Activated T-helper 1 cell treated with anti-CD3 and anti-CD28 coated beads, Interleukin-12 subunit alpha, Interleukin-12 subunit beta, Interleukin-2, Interleukin-4 antibody, amounts not matched to agents 30 ng/mL and 10 ng/mL and 1 ng/mL, durations not matched to agents 14 hours and 24 hours and 36 hours (primary cell): ENCODE results near the gene ACAN. TPM values are rescaled to one million over a fixed set of nuclear protein-coding genes. Genes with fewer than 3 reads are reported as not detected.

Source experiments
- DNase-seq: peaks from one replicate; pipeline ENCODE4 v3.0.0; 2021; ENCODE audit warnings: low spot score
- H3K27ac Mint-ChIP-seq: one replicate; pipeline ENCODE4 v1.8.0; 2021; ENCODE audit warnings: mild to moderate bottlenecking, mixed read lengths
- H3K27me3 Mint-ChIP-seq: one replicate; pipeline ENCODE4 v1.8.0; 2022; ENCODE audit warnings: mild to moderate bottlenecking, moderate library complexity, mixed read lengths; ENCODE audit not compliant: insufficient read depth
- H3K36me3 Mint-ChIP-seq: one replicate; pipeline ENCODE4 v1.8.0; 2021; ENCODE audit warnings: low read depth, mixed read lengths
- H3K4me1 Mint-ChIP-seq: one replicate; pipeline ENCODE4 v1.8.0; 2021; ENCODE audit warnings: low read depth, mixed read lengths
- H3K4me3 Mint-ChIP-seq: one replicate; pipeline ENCODE4 v1.8.0; 2021; ENCODE audit warnings: mild to moderate bottlenecking, moderate library complexity, mixed read lengths
- H3K9me3 Mint-ChIP-seq: one replicate; pipeline ENCODE4 v1.8.0; 2021; ENCODE audit warnings: mixed read lengths
- intact Hi-C: fragments of 100-400 bp; cut with micrococcal nuclease; formaldehyde crosslinking; loops from one replicate; pipeline ENCODE4 v1.15.1; 2024
- total RNA-seq: library from RNA; stranded (reverse); gene quantifications from 2 replicates; pipeline ENCODE4 v1.2.3, GENCODE V29; 2022

The ACAN gene
- total RNA-seq, 1 donor from 2014 or later = not detected

DNA sequence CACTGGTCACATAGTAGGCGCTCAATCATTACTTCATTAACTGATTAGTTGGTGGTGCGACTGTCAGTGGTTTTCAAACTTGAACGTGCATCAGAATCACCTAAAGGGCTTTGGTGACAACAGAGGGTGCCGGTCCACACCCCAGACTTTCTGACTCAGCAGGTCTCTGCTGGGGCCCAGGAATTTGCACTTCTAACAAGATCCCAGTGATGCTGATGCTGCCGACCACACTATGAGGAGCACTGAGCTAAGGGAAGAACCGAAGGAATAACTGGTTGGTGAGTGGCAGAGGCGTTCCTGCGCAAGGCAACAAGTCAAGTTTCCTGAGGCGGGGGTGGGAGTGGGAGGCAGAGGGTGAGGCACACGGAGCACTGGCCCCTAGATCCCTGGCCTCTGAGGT is 73.3 kb downstream of the ACAN start:
- H3K4me3 Mint-ChIP-seq = no peak overlapping the region
- no peaks in the 10 kb centered on the region for H3K4me1 Mint-ChIP-seq
- intact Hi-C loops = no loop called here
- DNase-seq = no peak
- H3K27ac Mint-ChIP-seq = no peak overlapping the region
- H3K27me3 Mint-ChIP-seq = no peaks in the 10 kb centered on the region
- peaks cover 23% of the 10 kb centered on the region for H3K36me3 Mint-ChIP-seq
- no peaks in the 10 kb centered on the region for H3K9me3 Mint-ChIP-seq

DNA sequence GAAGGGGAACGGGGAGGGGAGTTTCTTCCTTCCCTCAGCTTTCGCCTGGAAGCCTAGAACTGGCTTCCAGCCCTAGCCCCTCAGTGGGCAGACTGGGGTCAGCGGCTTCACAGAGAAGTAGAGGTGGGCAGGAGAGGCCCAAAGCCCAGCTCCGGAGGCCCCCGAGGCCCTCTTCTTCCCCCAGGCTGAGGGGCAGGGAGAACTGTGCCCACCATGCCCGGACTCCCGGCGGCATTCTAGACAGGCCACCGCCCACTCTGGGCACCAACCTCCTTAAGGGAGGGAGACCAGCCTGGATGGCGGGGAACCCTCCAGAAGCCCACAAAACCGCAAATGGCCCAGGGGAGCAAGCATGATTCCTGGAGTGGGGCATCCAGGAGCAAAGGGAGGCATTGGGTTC is 74.2 kb downstream of the ACAN start:
- Mint-ChIP-seq H3K27ac (no peak overlapping the region), H3K4me3 (no peak overlapping the region)
- intact Hi-C loops = no loop called here

DNA sequence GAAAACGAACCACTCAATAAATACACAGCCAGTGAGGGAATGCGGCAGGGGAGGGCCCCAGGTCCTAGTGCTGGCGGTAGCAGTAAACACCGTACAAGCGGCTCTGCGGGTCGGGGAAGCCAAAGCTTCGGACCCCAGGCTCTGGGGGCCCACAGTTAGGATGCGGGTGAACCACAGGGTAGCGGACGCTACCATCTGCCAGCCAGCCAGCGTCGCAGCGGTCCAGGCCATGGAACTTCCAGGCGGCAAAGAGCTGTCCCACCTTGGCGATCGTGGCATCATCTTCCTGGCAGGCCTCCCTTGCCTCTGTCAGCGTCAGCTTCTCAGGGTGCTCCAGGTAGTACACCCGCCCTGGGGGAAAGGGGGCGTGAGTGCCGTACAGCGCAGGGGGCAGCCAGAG is 74.7 kb downstream of the ACAN start:
- no peaks in the 10 kb centered on the region for H3K9me3 Mint-ChIP-seq
- intact Hi-C loops = no loop called here
- no peak overlapping the region for H3K4me3 Mint-ChIP-seq
- no peaks in the 10 kb centered on the region for H3K27me3 Mint-ChIP-seq
- no peak for DNase-seq
- H3K27ac Mint-ChIP-seq = no peak overlapping the region
- H3K36me3 Mint-ChIP-seq = peaks cover 24% of the 10 kb centered on the region
- no peaks in the 10 kb centered on the region for H3K4me1 Mint-ChIP-seq

More for the DNA sequence above, 74.2 kb downstream of the ACAN start:
- DNase-seq = no peak
- H3K9me3 Mint-ChIP-seq = no peaks in the 10 kb centered on the region
- no peaks in the 10 kb centered on the region for H3K4me1 Mint-ChIP-seq
- peaks cover 24% of the 10 kb centered on the region for H3K36me3 Mint-ChIP-seq
- H3K27me3 Mint-ChIP-seq = no peaks in the 10 kb centered on the region

DNA sequence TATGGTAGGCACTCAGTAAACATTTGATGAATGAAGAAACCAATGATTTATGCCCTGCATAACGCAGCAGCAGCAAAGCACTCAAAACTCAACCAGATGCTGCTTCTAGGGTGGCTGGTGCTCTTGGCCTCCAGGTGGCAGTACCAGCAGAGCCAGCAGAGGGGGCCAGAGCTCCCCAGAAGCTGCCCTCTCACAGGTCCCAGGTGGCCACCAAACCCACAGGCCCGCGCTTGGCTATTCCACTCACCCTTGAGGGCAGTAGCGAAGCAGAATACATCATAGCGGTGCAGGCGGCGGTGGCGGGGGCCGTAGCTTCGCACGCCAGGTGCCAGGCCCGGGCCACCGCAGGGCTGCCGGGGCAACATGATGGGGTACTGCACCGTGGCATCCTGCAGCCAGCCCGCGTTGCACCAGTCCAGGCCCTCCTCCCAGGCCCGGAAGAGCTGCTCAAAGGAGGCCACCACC is 75.5 kb downstream of the ACAN start:
- peak overlapping the region; percentile 5 for H3K27ac Mint-ChIP-seq
- DNase-seq = no peak
- intact Hi-C loops = no loop called here
- H3K27me3 Mint-ChIP-seq = no peaks in the 10 kb centered on the region
- H3K4me3 Mint-ChIP-seq = no peak overlapping the region
- peaks cover 30% of the 10 kb centered on the region for H3K36me3 Mint-ChIP-seq
- no peaks in the 10 kb centered on the region for H3K9me3 Mint-ChIP-seq
- H3K4me1 Mint-ChIP-seq = no peaks in the 10 kb centered on the region

DNA sequence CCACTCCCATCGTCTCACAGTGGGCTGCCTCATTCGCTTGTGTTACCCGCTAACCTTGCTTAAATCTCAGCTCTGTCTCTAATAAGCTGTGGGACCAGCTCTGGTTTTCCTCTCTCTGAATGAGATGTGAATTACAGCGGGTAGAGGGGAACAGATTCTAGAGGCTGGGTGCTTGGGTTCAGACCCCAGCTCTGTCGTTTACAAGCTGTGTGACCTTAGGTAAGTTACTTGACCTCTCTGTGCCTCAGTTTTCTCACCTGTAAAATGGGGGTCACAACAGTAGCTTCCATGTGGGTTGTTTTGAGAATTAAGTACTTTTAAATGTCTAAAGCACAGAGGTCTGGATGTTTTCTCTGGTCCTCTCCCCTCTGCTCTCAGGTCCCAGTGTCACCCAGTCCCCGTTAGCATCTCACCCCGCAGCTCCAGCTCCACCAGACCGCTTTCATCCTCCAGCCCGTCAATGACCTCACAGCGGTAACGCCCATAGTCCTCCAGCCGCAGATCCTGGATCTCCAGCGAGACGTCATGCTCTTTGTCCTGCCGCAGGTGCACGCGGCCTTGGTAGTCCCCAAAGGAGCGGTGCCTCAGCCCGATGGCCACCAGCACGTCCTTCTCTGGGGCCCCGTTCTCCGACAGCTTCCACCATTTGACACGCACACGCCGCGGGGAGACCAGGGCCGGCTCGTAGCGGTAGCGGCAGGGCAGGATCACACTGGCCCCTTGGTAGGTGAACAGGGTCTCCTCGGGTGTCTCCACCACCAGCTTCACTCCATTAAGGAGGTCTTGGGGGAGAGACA is 77.9 kb downstream of the ACAN start:
- intact Hi-C loops = no loop called here
- Mint-ChIP-seq H3K27me3 (no peaks in the 10 kb centered on the region), H3K4me3 (no peak overlapping the region), H3K9me3 (no peaks in the 10 kb centered on the region), H3K27ac (no peak overlapping the region), H3K36me3 (peaks cover 36% of the 10 kb centered on the region), H3K4me1 (no peaks in the 10 kb centered on the region)
- DNase-seq = no peak

DNA sequence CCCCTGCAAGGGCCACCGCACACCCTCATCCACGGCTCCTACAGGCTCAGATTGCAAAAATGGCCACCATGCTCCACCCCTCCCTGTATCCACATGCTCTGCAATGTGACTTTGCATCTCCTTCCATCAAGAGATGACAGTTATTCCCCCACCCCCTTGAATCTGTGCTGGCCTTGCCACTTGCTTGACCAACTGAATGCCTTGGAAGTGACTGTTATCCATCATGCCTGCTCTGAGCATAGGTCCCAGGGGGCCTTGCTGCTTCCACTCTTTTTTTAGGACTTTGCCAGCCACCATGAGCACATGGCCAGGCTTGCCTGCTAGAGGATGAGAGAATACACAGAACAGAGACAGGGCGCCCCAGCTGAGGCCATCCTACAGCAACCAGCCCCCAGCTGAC is 78.5 kb downstream of the ACAN start:
- H3K4me3 Mint-ChIP-seq = no peak overlapping the region
- DNase-seq = no peak
- no peak overlapping the region for H3K27ac Mint-ChIP-seq
- H3K4me1 Mint-ChIP-seq = no peaks in the 10 kb centered on the region
- intact Hi-C loops = no loop called here
- no peaks in the 10 kb centered on the region for H3K27me3 Mint-ChIP-seq
- no peaks in the 10 kb centered on the region for H3K9me3 Mint-ChIP-seq
- peaks cover 34% of the 10 kb centered on the region for H3K36me3 Mint-ChIP-seq

DNA sequence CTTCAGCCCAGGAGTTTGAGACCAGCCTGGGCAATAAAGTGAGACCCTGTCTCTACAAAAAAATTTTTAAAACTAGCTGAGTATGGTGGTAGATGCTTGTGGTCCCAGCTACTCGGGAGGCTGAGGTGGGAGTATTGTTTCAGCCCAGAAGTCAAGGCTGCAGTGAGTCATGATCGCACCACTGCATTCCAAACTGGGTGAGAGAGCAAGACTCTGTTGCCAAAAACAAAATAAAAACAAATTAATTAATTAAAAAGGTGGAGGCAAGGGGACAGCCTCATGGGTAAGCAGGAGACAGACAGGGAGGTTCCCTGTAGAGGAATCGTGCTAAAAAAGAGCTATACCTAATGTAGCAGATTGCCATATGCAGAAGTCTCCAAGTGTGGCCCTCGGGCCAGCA is 79.5 kb downstream of the ACAN start:
- Mint-ChIP-seq H3K4me3 (no peak overlapping the region), H3K27me3 (no peaks in the 10 kb centered on the region), H3K4me1 (no peaks in the 10 kb centered on the region), H3K27ac (peak overlapping the region; percentile 23), H3K9me3 (no peaks in the 10 kb centered on the region), H3K36me3 (peaks cover 33% of the 10 kb centered on the region)
- intact Hi-C loops = no loop called here
- no peak for DNase-seq

DNA sequence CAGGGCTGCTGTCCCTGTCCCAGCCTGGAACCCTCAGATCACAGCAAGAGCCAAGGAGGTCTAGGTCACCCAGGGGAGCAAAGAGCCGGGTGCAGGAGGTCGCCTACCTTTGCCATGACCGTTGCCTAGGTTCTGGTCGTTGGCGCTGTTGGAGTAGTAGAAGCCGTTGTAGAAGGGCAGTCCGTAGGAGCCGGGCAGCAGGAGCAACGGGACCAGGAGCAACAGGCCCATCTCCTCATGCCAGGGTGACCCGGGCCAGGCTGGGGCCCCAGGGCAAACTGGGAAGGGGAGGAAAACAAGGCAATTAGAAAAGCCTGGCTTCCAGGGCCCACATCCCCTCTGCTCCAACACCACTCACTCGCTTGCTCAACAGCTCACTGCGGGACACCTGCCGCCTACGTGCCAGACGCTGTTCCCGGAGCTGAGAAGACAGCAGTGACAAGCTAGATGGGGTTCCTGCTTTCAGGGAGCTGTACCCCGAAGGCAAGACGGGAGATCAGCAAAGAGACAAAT is 83.9 kb downstream of the ACAN start:
- DNase-seq = no peak
- H3K27ac Mint-ChIP-seq = peak overlapping the region; percentile 55
- H3K4me3 Mint-ChIP-seq = no peak overlapping the region
- peaks cover 22% of the 10 kb centered on the region for H3K36me3 Mint-ChIP-seq
- H3K4me1 Mint-ChIP-seq = no peaks in the 10 kb centered on the region
- no peaks in the 10 kb centered on the region for H3K27me3 Mint-ChIP-seq
- intact Hi-C loops = no loop called here
- no peaks in the 10 kb centered on the region for H3K9me3 Mint-ChIP-seq

DNA sequence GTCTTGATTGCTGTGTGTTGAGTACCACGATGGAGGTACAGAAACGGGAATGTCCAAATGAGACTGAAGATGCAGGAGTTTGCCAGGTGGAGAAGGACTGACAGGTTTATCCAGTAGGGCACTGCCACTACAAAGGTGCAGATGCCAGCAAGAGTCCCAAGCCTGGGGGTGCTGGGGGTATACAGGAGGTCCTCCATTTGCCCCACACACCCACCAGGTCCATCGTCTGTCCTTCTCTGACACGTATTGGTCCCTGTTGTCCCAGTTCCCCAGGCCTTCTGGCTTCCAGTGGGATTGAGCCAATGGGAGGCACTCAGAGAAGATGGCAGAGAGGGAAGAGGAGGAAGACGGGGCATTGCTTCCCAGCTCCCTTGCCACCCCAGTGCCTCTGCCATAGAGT is 85.5 kb downstream of the ACAN start:
- peaks cover 17% of the 10 kb centered on the region for H3K36me3 Mint-ChIP-seq
- intact Hi-C loops = no loop called here
- H3K4me3 Mint-ChIP-seq = no peak overlapping the region

DNA sequence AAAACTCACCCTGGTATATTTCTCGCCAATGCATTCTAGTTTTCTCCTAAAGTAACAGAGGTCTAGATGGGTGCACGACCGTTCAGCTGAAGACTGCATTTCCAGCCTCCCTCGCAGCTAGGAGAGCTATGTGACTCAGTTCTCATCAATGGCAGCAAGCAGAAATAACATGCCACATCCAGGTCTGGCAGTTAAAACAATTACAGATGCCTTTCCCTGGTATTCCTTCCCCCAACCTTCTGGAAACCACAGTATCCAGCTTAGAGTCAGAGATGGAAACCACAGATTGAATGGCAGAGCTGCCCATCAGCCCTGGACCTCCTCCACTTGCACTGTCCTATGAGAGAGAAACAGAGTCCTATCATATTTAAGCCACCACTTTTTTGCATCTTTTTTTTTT is 87.3 kb downstream of the ACAN start:
- Mint-ChIP-seq H3K27me3 (no peaks in the 10 kb centered on the region), H3K4me3 (no peak overlapping the region), H3K4me1 (peaks cover 16% of the 10 kb centered on the region), H3K27ac (no peak overlapping the region), H3K36me3 (peaks cover 8% of the 10 kb centered on the region), H3K9me3 (no peaks in the 10 kb centered on the region)
- intact Hi-C loops = loop anchor here (10.0 kb wide), 2 partner anchors 354 to 444 kb away; partner anchors contain the start of genes FANCI and POLG
- DNase-seq = no peak

More for the DNA sequence above, 85.5 kb downstream of the ACAN start:
- H3K4me1 Mint-ChIP-seq = peaks cover 8% of the 10 kb centered on the region
- H3K9me3 Mint-ChIP-seq = no peaks in the 10 kb centered on the region
- no peak for DNase-seq
- H3K27ac Mint-ChIP-seq = no peak overlapping the region
- H3K27me3 Mint-ChIP-seq = no peaks in the 10 kb centered on the region

DNA sequence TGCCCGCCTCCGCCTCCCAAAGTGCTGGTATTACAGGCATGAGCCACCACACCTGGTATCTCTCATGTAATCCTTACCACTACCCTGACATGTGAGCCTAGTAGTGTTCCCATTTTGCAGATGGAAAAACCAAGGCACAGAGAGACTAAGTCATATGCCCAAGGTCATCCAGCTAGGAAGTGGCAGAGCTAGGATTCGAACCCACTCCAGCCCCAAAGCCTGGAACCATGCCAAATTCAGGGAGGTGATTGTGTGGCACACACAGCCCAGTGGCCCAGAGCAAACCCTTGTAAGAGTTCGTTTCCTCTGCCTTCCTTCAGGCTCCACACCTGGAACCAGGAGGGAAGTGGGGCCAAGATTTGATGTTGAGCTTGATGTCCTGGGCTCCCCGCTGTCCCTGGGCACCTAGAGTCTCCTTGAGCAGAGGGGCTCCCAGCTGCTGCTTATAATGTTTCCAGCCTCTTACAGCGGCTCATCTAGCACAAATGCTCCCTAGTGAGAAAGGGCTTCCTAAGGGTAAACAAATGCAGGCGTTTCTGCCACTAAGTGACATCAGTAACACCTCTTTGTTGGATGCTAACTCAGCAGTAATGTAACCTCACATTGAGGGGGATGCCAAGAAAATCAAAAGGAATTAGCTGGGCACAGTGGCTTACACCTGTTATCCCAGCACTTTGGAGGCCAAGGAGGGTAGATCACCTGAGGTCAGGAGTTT is 88.5 kb downstream of the ACAN start:
- DNase-seq = no peak
- intact Hi-C loops = loop anchor here (10.0 kb wide), 2 partner anchors 353 to 443 kb away; partner anchors contain the start of genes FANCI and POLG
- H3K27ac Mint-ChIP-seq = no peak overlapping the region
- H3K27me3 Mint-ChIP-seq = no peaks in the 10 kb centered on the region
- H3K36me3 Mint-ChIP-seq = peaks cover 7% of the 10 kb centered on the region
- H3K4me1 Mint-ChIP-seq = peaks cover 23% of the 10 kb centered on the region
- no peak overlapping the region for H3K4me3 Mint-ChIP-seq
- no peaks in the 10 kb centered on the region for H3K9me3 Mint-ChIP-seq

DNA sequence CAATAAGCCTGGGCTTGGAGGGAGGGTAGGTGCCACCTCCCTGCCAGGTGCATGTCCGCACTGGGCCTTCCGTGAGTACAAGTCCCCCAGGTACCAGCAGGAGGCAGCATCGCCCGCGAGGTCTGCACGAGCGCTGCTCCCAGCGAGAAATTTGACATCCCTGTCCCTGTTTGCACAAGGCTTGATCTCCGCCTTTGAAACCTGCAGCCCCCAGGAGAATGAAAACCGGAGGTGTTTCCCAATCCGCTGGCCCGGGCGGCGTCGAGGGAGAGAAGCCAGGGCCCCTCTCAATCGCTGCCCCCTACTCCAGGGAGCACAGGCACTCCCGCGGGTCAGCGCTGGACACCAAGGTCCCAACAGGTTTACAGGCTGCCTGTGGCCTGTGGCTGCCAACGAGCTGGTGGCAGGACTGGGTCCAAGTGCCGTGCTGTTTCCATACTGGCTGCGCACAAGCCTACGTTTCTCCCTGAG is 91.1 kb downstream of the ACAN start:
- peaks cover 1% of the 10 kb centered on the region for H3K36me3 Mint-ChIP-seq

More for the DNA sequence above, 91.1 kb downstream of the ACAN start:
- Mint-ChIP-seq H3K27ac (peak overlapping the region; percentile 62), H3K4me1 (peaks cover 35% of the 10 kb centered on the region), H3K4me3 (peak overlapping the region; percentile 86), H3K9me3 (no peaks in the 10 kb centered on the region), H3K27me3 (no peaks in the 10 kb centered on the region)
- intact Hi-C loops = loop anchor here (1.0 to 10.0 kb wide), 6 partner anchors 10 to 440 kb away; partner anchors contain the start of genes ABHD2, FANCI and POLG
- DNase-seq = peak; percentile 75
